ENCODE data around the gene CT45A1. TPM values are rescaled to one million over a fixed set of nuclear protein-coding genes. Genes with fewer than 3 reads are reported as not detected.
"Not testable (repeated sequence)": the region's sequence is repeated elsewhere in the genome, so short reads cannot be mapped to it uniquely, and the experiment has no call there.

The CT45A1 gene
- total RNA-seq, 1 experiment from 2014 or later: not detected

DNA sequence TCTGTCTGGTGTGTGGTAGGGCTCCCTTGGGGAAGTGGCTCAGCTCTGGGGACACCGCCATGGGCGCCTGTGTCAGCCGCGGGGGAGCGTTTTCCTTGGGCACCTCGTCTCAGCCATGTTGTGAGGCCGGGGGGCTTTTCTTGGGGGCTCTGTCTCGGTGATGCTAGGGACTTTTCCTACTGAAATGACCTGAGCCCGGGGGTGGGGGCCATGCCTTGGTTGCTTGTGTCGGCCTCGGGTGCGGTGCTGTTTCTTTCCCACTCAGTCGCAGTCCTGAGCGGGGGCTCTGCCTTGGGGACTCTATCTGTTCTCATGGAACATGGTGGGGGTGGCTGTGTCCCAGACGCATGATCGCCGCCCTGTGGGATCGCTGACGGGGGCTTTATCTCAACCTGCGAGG is 356 bp downstream of the CT45A1 start:
- Mint-ChIP-seq H3K27ac (ENCODE audit: unreplicated experiment) (no peak overlapping the region), H3K4me3 (ENCODE audit: unreplicated experiment) (no peak overlapping the region), H3K4me1 (ENCODE audit: low read depth, unreplicated experiment) (no peaks in the 10 kb centered on the region), H3K36me3 (ENCODE audit: insufficient read depth, unreplicated experiment) (no peaks in the 10 kb centered on the region), H3K27me3 (ENCODE audit: insufficient read depth, unreplicated experiment) (no peaks in the 10 kb centered on the region), H3K9me3 (ENCODE audit: unreplicated experiment) (no peaks in the 10 kb centered on the region)
- TF ChIP-seq, protein P1, sequence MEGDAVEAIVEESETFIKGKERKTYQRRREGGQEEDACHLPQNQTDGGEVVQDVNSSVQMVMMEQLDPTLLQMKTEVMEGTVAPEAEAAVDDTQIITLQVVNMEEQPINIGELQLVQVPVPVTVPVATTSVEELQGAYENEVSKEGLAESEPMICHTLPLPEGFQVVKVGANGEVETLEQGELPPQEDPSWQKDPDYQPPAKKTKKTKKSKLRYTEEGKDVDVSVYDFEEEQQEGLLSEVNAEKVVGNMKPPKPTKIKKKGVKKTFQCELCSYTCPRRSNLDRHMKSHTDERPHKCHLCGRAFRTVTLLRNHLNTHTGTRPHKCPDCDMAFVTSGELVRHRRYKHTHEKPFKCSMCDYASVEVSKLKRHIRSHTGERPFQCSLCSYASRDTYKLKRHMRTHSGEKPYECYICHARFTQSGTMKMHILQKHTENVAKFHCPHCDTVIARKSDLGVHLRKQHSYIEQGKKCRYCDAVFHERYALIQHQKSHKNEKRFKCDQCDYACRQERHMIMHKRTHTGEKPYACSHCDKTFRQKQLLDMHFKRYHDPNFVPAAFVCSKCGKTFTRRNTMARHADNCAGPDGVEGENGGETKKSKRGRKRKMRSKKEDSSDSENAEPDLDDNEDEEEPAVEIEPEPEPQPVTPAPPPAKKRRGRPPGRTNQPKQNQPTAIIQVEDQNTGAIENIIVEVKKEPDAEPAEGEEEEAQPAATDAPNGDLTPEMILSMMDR (IDR thresholded peaks at IDR 0.05; ENCODE audit: insufficient read depth in 1 of 2, low read depth in 1 of 2, low read length in 1 of 2, severe bottlenecking in 1 of 2, unreplicated experiment in 1 of 2): no peak
- Histone ChIP-seq H3K4me1 (no peaks in the 10 kb centered on the region), H3K36me3 (ENCODE audit: control insufficient read depth, insufficient read depth, low read length) (no peaks in the 10 kb centered on the region), H3K4me3 (ENCODE audit: low read depth, low read length) (no peak overlapping the region), H3K9me3 (no peaks in the 10 kb centered on the region), H3K27me3 (replicated peaks; ENCODE audit: control insufficient read depth, insufficient read depth, low read length) (no peaks in the 10 kb centered on the region)
- no peak for DNase-seq
- POLR2A ChIA-PET: no interaction called here
- intact Hi-C loops (cut with micrococcal nuclease; ENCODE audit: unreplicated experiment): no loop called here
- BruUV-seq (replicated peaks): no TSS peak
- CTCF ChIA-PET: no interaction called here

DNA sequence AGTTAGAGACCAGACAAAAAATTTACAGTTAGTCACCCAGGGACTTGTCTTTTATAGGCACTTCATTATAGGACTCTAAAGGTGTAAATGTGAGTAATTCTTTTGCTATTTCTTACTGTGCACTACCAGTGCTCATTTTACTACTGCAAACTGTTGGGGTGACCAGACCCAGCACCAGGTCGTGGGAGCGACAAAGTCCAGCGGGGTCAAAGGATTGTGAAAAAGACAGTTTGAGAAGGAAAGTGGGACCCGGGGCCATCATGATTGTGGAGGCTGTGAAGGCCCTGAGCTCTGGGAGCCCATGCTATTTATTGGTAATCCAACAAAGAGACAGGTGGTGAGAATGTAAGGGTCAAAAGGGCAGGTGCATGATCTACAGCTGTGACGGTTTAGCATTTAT is 21.2 kb downstream of the CT45A1 start:
- H3K4me1 ChIP-seq; H3K9me3 Mint-ChIP-seq (ENCODE audit: unreplicated experiment); H3K4me3 ChIP-seq (ENCODE audit: low read depth, low read length); CTCF ChIA-PET; DNase-seq; POLR2A ChIA-PET; H3K27me3 ChIP-seq (replicated peaks; ENCODE audit: control insufficient read depth, insufficient read depth, low read length); H3K4me3 Mint-ChIP-seq (ENCODE audit: unreplicated experiment); H3K27me3 Mint-ChIP-seq (ENCODE audit: insufficient read depth, unreplicated experiment); H3K4me1 Mint-ChIP-seq (ENCODE audit: low read depth, unreplicated experiment); H3K36me3 Mint-ChIP-seq (ENCODE audit: insufficient read depth, unreplicated experiment); H3K27ac Mint-ChIP-seq (ENCODE audit: unreplicated experiment); H3K36me3 ChIP-seq (ENCODE audit: control insufficient read depth, insufficient read depth, low read length); H3K9me3 ChIP-seq; BruUV-seq (replicated peaks): not testable (repeated sequence)
- intact Hi-C loops (cut with micrococcal nuclease; ENCODE audit: unreplicated experiment): loop anchor here (5.0 kb wide), 1 partner anchor 198 kb away; no protein-coding TSS in a partner anchor

DNA sequence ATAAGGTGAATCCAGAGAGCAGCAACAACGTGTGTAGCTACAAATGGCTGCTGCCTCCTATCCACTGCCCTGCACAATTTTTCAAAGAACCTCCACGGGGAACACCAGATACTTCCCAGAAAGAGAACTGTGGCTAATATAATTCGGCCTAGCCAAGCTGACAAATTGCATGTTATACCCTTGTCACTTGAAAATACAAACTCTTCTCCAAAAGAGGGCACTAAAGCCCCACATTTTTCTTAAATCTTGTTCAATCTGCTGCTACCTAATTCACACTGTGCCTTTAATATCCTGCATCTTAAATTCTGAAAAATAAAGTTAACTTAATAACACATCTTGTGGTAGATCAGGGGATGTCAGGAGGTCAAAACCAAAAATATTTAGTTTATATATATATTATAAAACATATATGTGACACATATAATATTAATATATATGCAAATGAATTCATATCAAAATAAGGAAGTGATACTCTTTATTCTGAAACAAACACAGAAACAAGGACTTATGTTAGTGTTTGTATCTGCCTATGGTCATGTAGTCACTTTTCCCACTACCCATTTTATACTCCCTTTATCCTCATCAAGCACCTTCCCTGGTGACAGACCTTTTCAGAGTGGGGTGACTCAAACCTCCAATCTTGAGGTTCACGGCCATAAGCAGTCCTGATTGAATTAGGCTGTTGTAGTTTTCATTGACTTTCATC is 24.1 kb downstream of the CT45A1 start:
- Histone ChIP-seq H3K9me3 (no peaks in the 10 kb centered on the region), H3K4me1 (no peaks in the 10 kb centered on the region), H3K4me3 (ENCODE audit: low read depth, low read length) (no peak overlapping the region), H3K27me3 (replicated peaks; ENCODE audit: control insufficient read depth, insufficient read depth, low read length) (no peaks in the 10 kb centered on the region), H3K36me3 (ENCODE audit: control insufficient read depth, insufficient read depth, low read length) (no peaks in the 10 kb centered on the region)
- intact Hi-C loops (cut with micrococcal nuclease; ENCODE audit: unreplicated experiment): loop anchor here (5.0 kb wide), 1 partner anchor 195 kb away; no protein-coding TSS in a partner anchor
- DNase-seq: no peak
- H3K27me3 Mint-ChIP-seq (ENCODE audit: insufficient read depth, unreplicated experiment): no peaks in the 10 kb centered on the region
- no peak overlapping the region for H3K27ac Mint-ChIP-seq (ENCODE audit: unreplicated experiment)
- ChIA-PET POLR2A (no interaction called here), CTCF (no interaction called here)
- no peaks in the 10 kb centered on the region for H3K36me3 Mint-ChIP-seq (ENCODE audit: insufficient read depth, unreplicated experiment)
- no TSS peak for BruUV-seq (replicated peaks)
- TF ChIP-seq, protein P1 (IDR thresholded peaks at IDR 0.05; ENCODE audit: insufficient read depth in 1 of 2, low read depth in 1 of 2, low read length in 1 of 2, severe bottlenecking in 1 of 2, unreplicated experiment in 1 of 2): no peak
- H3K9me3 Mint-ChIP-seq (ENCODE audit: unreplicated experiment): no peaks in the 10 kb centered on the region
- no peak overlapping the region for H3K4me3 Mint-ChIP-seq (ENCODE audit: unreplicated experiment)
- H3K4me1 Mint-ChIP-seq (ENCODE audit: low read depth, unreplicated experiment): no peaks in the 10 kb centered on the region

All from Caco-2 (cell line).